ENCODE results near the gene RADIL.

DNA sequence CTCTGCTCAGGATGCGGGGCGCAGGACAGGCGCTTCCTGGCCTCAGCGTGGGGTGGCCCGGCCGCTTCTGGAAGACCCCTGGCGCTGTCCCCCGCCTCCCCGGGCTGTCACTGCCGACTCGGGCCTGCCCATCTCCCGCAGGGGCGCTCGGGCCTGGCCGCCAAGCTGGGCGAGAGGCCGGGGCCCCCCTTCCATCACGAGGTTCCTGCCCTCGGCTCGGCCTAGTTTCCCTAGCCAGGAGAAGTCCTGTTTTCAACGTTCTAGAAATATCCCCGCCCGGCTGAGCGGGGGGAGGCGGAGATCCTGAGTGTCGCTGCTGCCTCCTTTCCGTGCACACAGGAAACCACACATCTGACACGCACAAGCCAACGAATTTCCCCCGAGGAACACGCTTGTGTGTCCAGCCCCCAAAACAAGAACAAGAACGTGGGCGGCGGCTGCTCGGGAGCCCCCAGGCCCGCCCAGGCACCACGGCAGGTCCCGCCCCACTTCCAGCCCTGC is 74.4 kb downstream of the RADIL start:
- TF ChIP-seq, protein P1, sequence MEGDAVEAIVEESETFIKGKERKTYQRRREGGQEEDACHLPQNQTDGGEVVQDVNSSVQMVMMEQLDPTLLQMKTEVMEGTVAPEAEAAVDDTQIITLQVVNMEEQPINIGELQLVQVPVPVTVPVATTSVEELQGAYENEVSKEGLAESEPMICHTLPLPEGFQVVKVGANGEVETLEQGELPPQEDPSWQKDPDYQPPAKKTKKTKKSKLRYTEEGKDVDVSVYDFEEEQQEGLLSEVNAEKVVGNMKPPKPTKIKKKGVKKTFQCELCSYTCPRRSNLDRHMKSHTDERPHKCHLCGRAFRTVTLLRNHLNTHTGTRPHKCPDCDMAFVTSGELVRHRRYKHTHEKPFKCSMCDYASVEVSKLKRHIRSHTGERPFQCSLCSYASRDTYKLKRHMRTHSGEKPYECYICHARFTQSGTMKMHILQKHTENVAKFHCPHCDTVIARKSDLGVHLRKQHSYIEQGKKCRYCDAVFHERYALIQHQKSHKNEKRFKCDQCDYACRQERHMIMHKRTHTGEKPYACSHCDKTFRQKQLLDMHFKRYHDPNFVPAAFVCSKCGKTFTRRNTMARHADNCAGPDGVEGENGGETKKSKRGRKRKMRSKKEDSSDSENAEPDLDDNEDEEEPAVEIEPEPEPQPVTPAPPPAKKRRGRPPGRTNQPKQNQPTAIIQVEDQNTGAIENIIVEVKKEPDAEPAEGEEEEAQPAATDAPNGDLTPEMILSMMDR (conservative IDR thresholded peaks at IDR 0.05; ENCODE audit: low read length), result no peak
- TF ChIP-seq EZH2phosphoT487 (IDR thresholded peaks at IDR 0.05; ENCODE audit: borderline replicate concordance), result no peak
